Medulla oblongata (tissue), 1 donor: ENCODE results near the gene UMODL1.

Experiments used
- DNase-seq: peaks from one replicate; pipeline ENCODE4 v3.0.0-alpha.2; 2015; ENCODE audit errors: extremely low spot score

UMODL1 gene

GRCh38 chr21:42038826-42039425 lies 32.2 kb upstream of the UMODL1 start:
- DNase-seq, result no peak

- no peak for DNase-seq
Observed at GRCh38 chr21:42039470-42039901, 31.6 kb upstream of the UMODL1 start.

DNA sequence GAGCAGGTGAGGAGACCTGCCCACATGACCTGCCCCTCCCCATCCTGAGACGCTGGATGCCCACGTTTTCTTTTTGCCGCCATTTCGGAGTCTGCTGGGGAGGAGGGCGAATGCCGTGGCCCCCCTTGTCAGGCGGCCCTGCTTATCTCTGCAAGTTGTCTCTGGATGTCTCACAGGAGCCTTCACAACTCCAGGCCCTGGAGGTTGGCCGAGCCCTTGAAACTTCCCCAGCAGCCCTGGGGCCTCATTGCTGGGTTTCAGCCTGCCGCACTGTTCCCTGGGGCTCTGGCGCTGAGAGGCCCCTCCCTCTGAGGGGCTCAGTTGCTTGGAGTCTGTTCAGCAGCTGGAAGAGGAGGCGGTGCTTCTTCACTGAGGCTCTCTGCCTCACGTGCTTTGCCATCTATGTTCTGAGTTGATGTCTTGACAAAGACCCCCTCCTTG lies 31.2 kb upstream of the UMODL1 start:
- no peak for DNase-seq

DNA sequence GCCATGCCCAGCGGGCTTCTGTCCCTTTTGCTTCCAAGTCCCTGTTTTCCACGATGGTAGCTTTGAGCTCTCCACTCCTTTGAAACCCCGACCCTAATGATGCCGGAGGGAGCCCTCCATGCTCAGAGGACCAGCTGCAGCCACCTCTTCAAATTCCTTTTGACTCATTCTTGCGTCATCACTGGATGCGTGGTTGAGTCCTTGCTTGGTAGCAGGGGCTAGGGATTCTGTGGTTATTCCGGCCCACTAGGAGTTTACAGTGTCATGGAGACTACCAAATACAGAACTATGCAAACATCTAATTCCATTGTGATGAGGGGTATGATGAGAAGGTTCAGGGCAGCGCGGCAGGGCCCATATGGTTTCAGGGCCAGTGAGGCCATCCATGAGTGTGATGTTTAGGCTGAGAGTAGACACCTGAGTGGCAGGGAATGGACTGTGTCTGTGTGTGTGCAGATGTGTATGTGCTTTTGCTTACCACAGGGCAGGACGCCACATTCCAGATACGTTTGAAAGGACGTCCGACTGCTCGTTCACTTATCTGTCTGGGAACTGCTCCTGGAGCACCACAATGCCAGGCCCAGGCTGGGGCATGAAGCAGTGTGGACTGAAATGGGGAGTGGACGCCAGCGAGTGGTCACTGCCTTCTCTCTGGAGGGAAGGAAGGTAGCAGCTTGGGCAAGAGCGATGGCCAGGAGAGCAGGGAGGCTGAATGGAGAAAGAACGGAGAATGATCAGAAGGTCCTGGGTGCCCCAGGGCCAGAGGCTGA lies 30.5 kb upstream of the UMODL1 start:
- no peak for DNase-seq

GRCh38 chr21:42041246-42041645 lies 29.9 kb upstream of the UMODL1 start:
- no peak for DNase-seq

DNA sequence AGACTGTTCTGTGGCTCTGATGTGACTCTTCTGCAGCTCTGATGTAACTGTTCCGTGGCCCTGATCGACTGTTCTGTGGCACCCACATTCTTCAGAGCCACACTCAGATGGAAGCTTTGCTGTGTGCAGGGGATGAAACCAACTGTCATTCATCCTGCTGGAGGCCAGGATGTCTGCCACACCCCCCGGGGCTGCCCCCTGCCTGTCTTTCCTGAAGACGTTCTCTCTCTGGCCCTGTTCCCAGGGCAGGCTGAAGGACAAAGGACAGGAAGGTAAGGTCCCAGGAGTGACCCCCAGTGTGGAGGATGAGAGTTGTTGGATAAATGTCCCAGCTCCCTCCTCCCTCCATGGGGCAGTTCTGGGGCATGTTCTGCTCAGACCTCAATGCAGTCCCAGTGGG lies 29.4 kb upstream of the UMODL1 start:
- DNase-seq, result no peak

DNA sequence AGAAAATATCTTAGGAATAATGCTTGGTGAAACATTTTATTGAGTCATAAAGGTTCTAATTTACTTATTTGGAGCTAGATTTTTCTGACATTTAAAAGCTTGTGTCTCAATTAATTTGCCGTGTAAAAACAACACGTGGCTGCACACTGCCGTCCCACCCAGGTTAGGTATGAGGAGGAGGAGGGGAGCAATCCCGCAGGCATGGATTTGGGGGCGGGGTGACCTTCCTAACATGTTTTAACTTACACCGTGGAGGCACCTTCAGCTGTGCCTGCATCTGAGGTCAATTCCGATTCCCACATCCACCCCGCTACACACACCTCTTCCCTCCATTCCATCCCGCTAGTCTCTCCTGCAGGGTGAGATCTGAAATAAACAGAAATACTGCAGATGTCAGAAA lies 28.5 kb upstream of the UMODL1 start:
- no peak for DNase-seq

- DNase-seq, result no peak
Observed at GRCh38 chr21:42043201-42043895, 27.8 kb upstream of the UMODL1 start.

- DNase-seq, result no peak
Observed at GRCh38 chr21:42043961-42044360, 27.2 kb upstream of the UMODL1 start.

GRCh38 chr21:42044871-42045495 lies 26.1 kb upstream of the UMODL1 start:
- DNase-seq, result no peak

- peak; percentile 86 for DNase-seq
Observed at GRCh38 chr21:42047821-42048613, 23.1 kb upstream of the UMODL1 start.

DNA sequence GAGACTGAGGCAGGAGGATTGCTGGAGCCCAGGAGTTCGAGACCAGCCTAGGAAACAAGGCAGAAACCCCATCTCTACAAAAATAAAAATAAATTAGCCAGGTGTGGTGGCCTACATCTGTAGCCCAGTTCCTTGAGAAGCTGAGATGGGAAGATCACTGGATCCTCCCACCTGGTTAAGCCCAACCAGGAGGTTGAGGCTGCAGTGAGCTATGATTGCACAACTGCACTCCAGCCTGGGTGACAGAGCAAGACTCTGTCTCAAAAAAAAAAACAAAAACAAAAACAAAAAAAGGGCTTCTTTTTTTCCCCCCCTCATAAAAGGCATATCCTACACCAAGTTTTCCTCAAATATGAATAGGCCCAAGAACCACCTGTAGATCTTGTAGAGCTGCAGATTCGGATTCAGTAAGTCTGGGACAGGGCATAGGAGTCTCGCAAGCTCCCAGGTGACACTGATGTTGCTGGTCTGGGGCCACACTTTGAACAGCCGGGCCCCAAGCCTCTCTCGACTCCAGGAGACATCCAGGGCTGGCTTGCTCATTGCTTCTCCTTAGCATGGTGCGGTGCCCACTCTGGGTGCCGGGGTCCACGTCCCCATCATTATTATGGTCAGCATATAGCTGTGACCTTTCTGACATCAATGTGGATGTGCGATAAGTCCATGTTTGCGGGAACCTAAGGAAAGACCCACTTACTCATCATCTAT lies 22.1 kb upstream of the UMODL1 start:
- DNase-seq, result no peak

- no peak for DNase-seq
Observed at GRCh38 chr21:42049578-42050430, 21.3 kb upstream of the UMODL1 start.

- no peak for DNase-seq
Observed at GRCh38 chr21:42051788-42052187, 19.3 kb upstream of the UMODL1 start.

- DNase-seq, result no peak
Observed at GRCh38 chr21:42055425-42055824, 15.7 kb upstream of the UMODL1 start.

- no peak for DNase-seq
Observed at GRCh38 chr21:42056468-42056867, 14.6 kb upstream of the UMODL1 start.

GRCh38 chr21:42056996-42057689 lies 14.0 kb upstream of the UMODL1 start:
- DNase-seq, result no peak

GRCh38 chr21:42057851-42058437 lies 13.2 kb upstream of the UMODL1 start:
- DNase-seq, result no peak

GRCh38 chr21:42058631-42059111 lies 12.4 kb upstream of the UMODL1 start:
- DNase-seq, result no peak
